GM19467 (cell line): ENCODE results near the gene DYNLRB1.

Experiments
- ATAC-seq: cut with Tn5 transposase; IDR thresholded peaks from one replicate; pipeline ENCODE4 v1.9.1; 2021; ENCODE audit warnings: mild to moderate bottlenecking, moderate library complexity; ENCODE audit not compliant: unreplicated experiment

The DYNLRB1 gene

GRCh38 chr20:34577061-34577460 lies 60.8 kb downstream of the DYNLRB1 start:
- ATAC-seq: no peak

- ATAC-seq: no peak
Observed at GRCh38 chr20:34578025-34578424, 61.8 kb downstream of the DYNLRB1 start.

GRCh38 chr20:34578521-34578920 lies 62.3 kb downstream of the DYNLRB1 start:
- no peak for ATAC-seq

GRCh38 chr20:34579191-34579978 lies 63.2 kb downstream of the DYNLRB1 start:
- ATAC-seq: no peak

- no peak for ATAC-seq
Observed at GRCh38 chr20:34579979-34580940, 64.0 kb downstream of the DYNLRB1 start.

GRCh38 chr20:34581341-34582184 lies 65.3 kb downstream of the DYNLRB1 start:
- ATAC-seq: no peak

GRCh38 chr20:34582221-34582620 lies 66.0 kb downstream of the DYNLRB1 start:
- ATAC-seq: no peak

- ATAC-seq: no peak
Observed at GRCh38 chr20:34582911-34583310, 66.7 kb downstream of the DYNLRB1 start.

GRCh38 chr20:34583544-34583943 lies 67.3 kb downstream of the DYNLRB1 start:
- ATAC-seq: no peak

- ATAC-seq: no peak
Observed at GRCh38 chr20:34585019-34585418, 68.8 kb downstream of the DYNLRB1 start.

GRCh38 chr20:34586488-34587163 lies 70.4 kb downstream of the DYNLRB1 start:
- no peak for ATAC-seq
